Activated CD4-positive, CD25-positive, alpha-beta regulatory T cell treated with anti-CD3 and anti-CD28 coated beads, Interleukin-2, amount 50 U/mL, for 24 hours (primary cell): ENCODE results near the gene FUT4.
A peak's percentile ranks its signal among the peaks of the same experiment; 100 is the strongest.
"Not testable (repeated sequence)": the region's sequence is repeated elsewhere in the genome, so short reads cannot be mapped to it uniquely, and the experiment has no call there.

Source experiments
- ATAC-seq, 2 donors: fragments of 150-1000 bp; cut with Tn5 transposase; one replicate each; pipeline ENCODE4 v1.10.0; 2021; ENCODE audit warnings: mild to moderate bottlenecking in 1 of 2, moderate library complexity in 1 of 2

FUT4 gene

GRCh38 chr11:94543695-94544645 lies at the start of gene FUT4:
TSS of gene FUT4 (plus strand) at chr11:94543921. CDS start at chr11:94544134, 213 bp downstream.
- peak; percentile 80 to 82 for ATAC-seq

GRCh38 chr11:94494126-94494680 lies 49.5 kb upstream of the FUT4 start:
- ATAC-seq = peak; percentile 60 to 63

GRCh38 chr11:94500181-94500580 lies 43.5 kb upstream of the FUT4 start:
- ATAC-seq = no peak

- ATAC-seq = no peak
Observed at GRCh38 chr11:94501522-94501921, 42.2 kb upstream of the FUT4 start.

GRCh38 chr11:94504689-94505293 lies 38.9 kb upstream of the FUT4 start:
- ATAC-seq = peak; percentile 43 to 67

GRCh38 chr11:94506513-94506912 lies 37.2 kb upstream of the FUT4 start:
- not testable (repeated sequence) for ATAC-seq

- no peak for ATAC-seq
Observed at GRCh38 chr11:94507485-94507884, 36.2 kb upstream of the FUT4 start.

GRCh38 chr11:94511932-94512781 lies 31.6 kb upstream of the FUT4 start, which contains the start of gene C11orf97:
TSS of gene C11orf97 (plus strand) at chr11:94512461. CDS start at chr11:94512529, 68 bp downstream.
- peak; percentile 70 to 71 for ATAC-seq

GRCh38 chr11:94513091-94513490 lies 30.6 kb upstream of the FUT4 start:
- no peak for ATAC-seq

- no peak for ATAC-seq
Observed at GRCh38 chr11:94515398-94515797, 28.3 kb upstream of the FUT4 start.

- no peak for ATAC-seq
Observed at GRCh38 chr11:94516725-94517124, 27.0 kb upstream of the FUT4 start.

GRCh38 chr11:94518300-94518699 lies 25.4 kb upstream of the FUT4 start:
- ATAC-seq = no peak

- ATAC-seq = no peak
Observed at GRCh38 chr11:94519478-94520084, 24.1 kb upstream of the FUT4 start.

GRCh38 chr11:94521684-94522083 lies 22.0 kb upstream of the FUT4 start:
- ATAC-seq = no peak

GRCh38 chr11:94524341-94524740 lies 19.4 kb upstream of the FUT4 start:
- no peak for ATAC-seq

GRCh38 chr11:94525546-94526324 lies 18.0 kb upstream of the FUT4 start:
- ATAC-seq = no peak

- ATAC-seq = no peak
Observed at GRCh38 chr11:94526645-94527438, 16.9 kb upstream of the FUT4 start.

- no peak for ATAC-seq
Observed at GRCh38 chr11:94528551-94528950, 15.2 kb upstream of the FUT4 start.

GRCh38 chr11:94532211-94532610 lies 11.5 kb upstream of the FUT4 start:
- ATAC-seq = no peak

GRCh38 chr11:94533206-94533605 lies 10.5 kb upstream of the FUT4 start:
- ATAC-seq = no peak
